Activated T-helper 1 cell treated with anti-CD3 and anti-CD28 coated beads, Interleukin-12 subunit alpha, Interleukin-12 subunit beta, Interleukin-2, Interleukin-4 antibody, amounts not matched to agents 30 ng/mL and 10 ng/mL and 1 ng/mL, durations not matched to agents 14 hours and 24 hours and 36 hours (primary cell): ENCODE data around the gene PHACTR1. TPM values are rescaled to one million over a fixed set of nuclear protein-coding genes. Genes with fewer than 3 reads are reported as not detected.

ENCODE experiments used
- DNase-seq: peaks from one replicate; pipeline ENCODE4 v3.0.0; 2021; ENCODE audit warnings: low spot score
- H3K27ac Mint-ChIP-seq: one replicate; pipeline ENCODE4 v1.8.0; 2021; ENCODE audit warnings: mild to moderate bottlenecking, mixed read lengths
- H3K27me3 Mint-ChIP-seq: one replicate; pipeline ENCODE4 v1.8.0; 2022; ENCODE audit warnings: mild to moderate bottlenecking, moderate library complexity, mixed read lengths; ENCODE audit not compliant: insufficient read depth
- H3K36me3 Mint-ChIP-seq: one replicate; pipeline ENCODE4 v1.8.0; 2021; ENCODE audit warnings: low read depth, mixed read lengths
- H3K4me1 Mint-ChIP-seq: one replicate; pipeline ENCODE4 v1.8.0; 2021; ENCODE audit warnings: low read depth, mixed read lengths
- H3K4me3 Mint-ChIP-seq: one replicate; pipeline ENCODE4 v1.8.0; 2021; ENCODE audit warnings: mild to moderate bottlenecking, moderate library complexity, mixed read lengths
- H3K9me3 Mint-ChIP-seq: one replicate; pipeline ENCODE4 v1.8.0; 2021; ENCODE audit warnings: mixed read lengths
- intact Hi-C: fragments of 100-400 bp; cut with micrococcal nuclease; formaldehyde crosslinking; loops from one replicate; pipeline ENCODE4 v1.15.1; 2024
- total RNA-seq: library from RNA; stranded (reverse); gene quantifications from 2 replicates; pipeline ENCODE4 v1.2.3, GENCODE V29; 2022

The PHACTR1 gene
- total RNA-seq, 1 donor from 2014 or later = 0.44 TPM

DNA sequence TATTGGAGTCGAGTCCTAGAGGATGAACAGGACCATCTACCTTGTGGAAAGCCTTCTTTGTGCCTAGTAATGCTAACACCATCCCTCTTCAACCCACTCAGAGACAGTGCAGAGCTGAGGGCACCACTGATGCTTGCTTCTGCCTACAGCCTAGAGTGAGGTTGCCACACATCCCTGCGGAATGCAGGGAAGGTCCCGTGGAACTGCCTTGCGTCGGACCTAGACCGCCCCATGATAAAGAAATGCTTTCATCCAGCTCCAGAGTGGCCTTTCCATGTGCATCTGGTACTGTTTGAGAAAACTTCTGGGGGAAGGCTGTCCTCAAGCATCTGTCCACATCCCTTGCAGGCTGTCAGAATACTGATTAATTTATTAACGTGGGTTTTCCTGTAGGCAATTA is 168.4 kb downstream of the PHACTR1 start:
- Mint-ChIP-seq H3K36me3 (no peaks in the 10 kb centered on the region), H3K27me3 (peaks cover 15% of the 10 kb centered on the region), H3K4me1 (no peaks in the 10 kb centered on the region), H3K9me3 (no peaks in the 10 kb centered on the region), H3K4me3 (no peak overlapping the region), H3K27ac (no peak overlapping the region)
- intact Hi-C loops = no loop called here
- no peak for DNase-seq

- no peak overlapping the region for H3K4me3 Mint-ChIP-seq
- H3K4me1 Mint-ChIP-seq = no peaks in the 10 kb centered on the region
- H3K36me3 Mint-ChIP-seq = no peaks in the 10 kb centered on the region
- no peak overlapping the region for H3K27ac Mint-ChIP-seq
- DNase-seq = no peak
- intact Hi-C loops = no loop called here
- peaks cover 18% of the 10 kb centered on the region for H3K27me3 Mint-ChIP-seq
- H3K9me3 Mint-ChIP-seq = peaks cover 6% of the 10 kb centered on the region
Observed at GRCh38 chr6:12886961-12887775, 170.6 kb downstream of the PHACTR1 start.

- DNase-seq = no peak
- intact Hi-C loops = no loop called here
- peaks cover 19% of the 10 kb centered on the region for H3K27me3 Mint-ChIP-seq
- no peaks in the 10 kb centered on the region for H3K4me1 Mint-ChIP-seq
- H3K4me3 Mint-ChIP-seq = no peak overlapping the region
- no peak overlapping the region for H3K27ac Mint-ChIP-seq
- peaks cover 6% of the 10 kb centered on the region for H3K9me3 Mint-ChIP-seq
- no peaks in the 10 kb centered on the region for H3K36me3 Mint-ChIP-seq
Observed at GRCh38 chr6:12890171-12890790, 173.7 kb downstream of the PHACTR1 start.

DNA sequence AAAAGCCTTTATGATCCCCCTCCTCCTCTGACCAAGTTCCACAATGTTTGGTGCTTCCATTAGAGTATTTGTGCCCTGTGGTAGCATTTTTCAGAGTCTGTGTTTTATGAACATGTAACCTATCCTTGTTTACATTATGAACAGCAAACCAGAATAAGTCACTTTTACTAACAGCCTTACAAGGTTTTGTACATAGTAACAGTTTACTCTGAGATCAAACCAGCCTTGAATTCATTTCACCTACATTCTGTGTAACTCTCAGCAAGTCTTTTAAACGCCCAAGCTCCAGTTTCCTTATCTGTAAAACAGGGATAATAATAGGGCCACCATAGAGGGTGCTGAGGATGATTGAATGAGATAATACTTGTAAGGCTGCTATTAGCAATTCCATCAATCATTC is 175.0 kb downstream of the PHACTR1 start:
- H3K27me3 Mint-ChIP-seq = peaks cover 19% of the 10 kb centered on the region
- peaks cover 6% of the 10 kb centered on the region for H3K9me3 Mint-ChIP-seq
- H3K4me3 Mint-ChIP-seq = no peak overlapping the region
- no peaks in the 10 kb centered on the region for H3K36me3 Mint-ChIP-seq
- H3K4me1 Mint-ChIP-seq = no peaks in the 10 kb centered on the region
- H3K27ac Mint-ChIP-seq = no peak overlapping the region
- DNase-seq = no peak
- intact Hi-C loops = no loop called here

- H3K36me3 Mint-ChIP-seq = no peaks in the 10 kb centered on the region
- no peak overlapping the region for H3K4me3 Mint-ChIP-seq
Observed at GRCh38 chr6:12892151-12892550, 175.6 kb downstream of the PHACTR1 start.

DNA sequence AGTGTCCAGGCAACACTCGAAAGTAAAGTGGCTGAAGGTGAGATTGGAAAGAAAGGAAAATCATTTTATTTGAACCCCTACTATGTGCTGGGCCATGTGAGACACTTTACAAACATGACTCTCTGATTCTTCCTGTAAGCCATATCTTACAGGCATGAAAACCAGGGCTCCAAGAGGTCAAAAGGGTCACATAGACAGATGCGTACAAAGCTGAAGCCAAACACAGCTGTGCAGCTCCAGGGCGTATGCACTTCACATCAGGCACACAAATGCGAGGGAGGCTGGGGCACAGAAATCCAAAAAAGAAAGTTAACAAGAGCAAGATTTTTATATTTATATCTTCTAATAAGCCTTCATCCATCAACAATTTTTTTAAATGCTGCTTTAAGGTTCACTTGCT is 176.5 kb downstream of the PHACTR1 start:
- H3K9me3 Mint-ChIP-seq = peaks cover 6% of the 10 kb centered on the region
- H3K27me3 Mint-ChIP-seq = peaks cover 16% of the 10 kb centered on the region
- no peak overlapping the region for H3K27ac Mint-ChIP-seq
- no peaks in the 10 kb centered on the region for H3K36me3 Mint-ChIP-seq
- no peaks in the 10 kb centered on the region for H3K4me1 Mint-ChIP-seq
- DNase-seq = no peak
- intact Hi-C loops = no loop called here
- no peak overlapping the region for H3K4me3 Mint-ChIP-seq

More at GRCh38 chr6:12892151-12892550, 175.6 kb downstream of the PHACTR1 start:
- H3K27ac Mint-ChIP-seq = no peak overlapping the region
- H3K4me1 Mint-ChIP-seq = no peaks in the 10 kb centered on the region
- H3K9me3 Mint-ChIP-seq = peaks cover 6% of the 10 kb centered on the region
- peaks cover 17% of the 10 kb centered on the region for H3K27me3 Mint-ChIP-seq
- intact Hi-C loops = no loop called here
- DNase-seq = no peak

DNA sequence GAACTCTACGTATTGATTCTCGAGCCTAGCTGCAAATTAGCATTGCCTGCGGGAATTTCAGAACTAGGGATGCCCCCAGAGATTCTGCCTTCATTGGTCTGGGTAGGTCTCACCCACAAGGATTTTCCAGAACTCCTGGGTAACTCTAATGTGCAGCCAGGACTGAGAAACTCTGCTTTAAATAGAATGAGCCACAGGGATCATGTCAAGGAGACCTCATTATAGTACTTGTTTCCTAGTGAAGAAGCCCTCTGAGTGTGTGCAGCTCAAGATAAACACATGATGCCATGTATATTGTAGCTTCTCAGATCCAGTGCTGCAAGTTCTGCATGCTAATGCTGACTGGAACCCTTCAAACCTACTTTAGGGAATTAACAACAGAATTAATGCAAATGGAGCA is 179.2 kb downstream of the PHACTR1 start:
- intact Hi-C loops = loop anchor here (2.0 kb wide), 1 partner anchor 1241 kb away; no protein-coding TSS in a partner anchor

GRCh38 chr6:12896208-12896733 is 179.7 kb downstream of the PHACTR1 start:
- Mint-ChIP-seq H3K27ac (no peak overlapping the region), H3K36me3 (no peaks in the 10 kb centered on the region), H3K4me1 (no peaks in the 10 kb centered on the region), H3K27me3 (peaks cover 12% of the 10 kb centered on the region), H3K4me3 (no peak overlapping the region), H3K9me3 (peaks cover 4% of the 10 kb centered on the region)
- intact Hi-C loops = no loop called here
- DNase-seq = no peak

More for the DNA sequence above, 179.2 kb downstream of the PHACTR1 start:
- Mint-ChIP-seq H3K4me1 (no peaks in the 10 kb centered on the region), H3K27me3 (peaks cover 15% of the 10 kb centered on the region), H3K9me3 (peaks cover 6% of the 10 kb centered on the region), H3K27ac (no peak overlapping the region), H3K36me3 (no peaks in the 10 kb centered on the region), H3K4me3 (no peak overlapping the region)
- no peak for DNase-seq

GRCh38 chr6:12898603-12899002 is 182.0 kb downstream of the PHACTR1 start:
- no peak overlapping the region for H3K4me3 Mint-ChIP-seq
- DNase-seq = no peak
- no peaks in the 10 kb centered on the region for H3K9me3 Mint-ChIP-seq
- intact Hi-C loops = no loop called here
- no peaks in the 10 kb centered on the region for H3K36me3 Mint-ChIP-seq
- H3K27me3 Mint-ChIP-seq = peaks cover 12% of the 10 kb centered on the region
- no peak overlapping the region for H3K27ac Mint-ChIP-seq
- no peaks in the 10 kb centered on the region for H3K4me1 Mint-ChIP-seq

GRCh38 chr6:12899046-12899833 is 182.7 kb downstream of the PHACTR1 start:
- intact Hi-C loops = no loop called here
- H3K36me3 Mint-ChIP-seq = no peaks in the 10 kb centered on the region

GRCh38 chr6:12903246-12903645 is 186.7 kb downstream of the PHACTR1 start:
- Mint-ChIP-seq H3K27me3 (peaks cover 13% of the 10 kb centered on the region), H3K9me3 (no peaks in the 10 kb centered on the region), H3K4me3 (no peak overlapping the region), H3K36me3 (no peaks in the 10 kb centered on the region), H3K27ac (no peak overlapping the region), H3K4me1 (no peaks in the 10 kb centered on the region)
- intact Hi-C loops = no loop called here
- DNase-seq = no peak

More at GRCh38 chr6:12899046-12899833, 182.7 kb downstream of the PHACTR1 start:
- no peak for DNase-seq
- Mint-ChIP-seq H3K27ac (no peak overlapping the region), H3K27me3 (peaks cover 9% of the 10 kb centered on the region), H3K9me3 (no peaks in the 10 kb centered on the region), H3K4me1 (no peaks in the 10 kb centered on the region), H3K4me3 (no peak overlapping the region)

GRCh38 chr6:12909833-12910232 is 193.3 kb downstream of the PHACTR1 start:
- intact Hi-C loops = loop anchor here (10.0 kb wide), 1 partner anchor 235 kb away; no protein-coding TSS in a partner anchor
- DNase-seq = no peak
- Mint-ChIP-seq H3K4me1 (no peaks in the 10 kb centered on the region), H3K36me3 (no peaks in the 10 kb centered on the region), H3K9me3 (no peaks in the 10 kb centered on the region), H3K27ac (no peak overlapping the region), H3K27me3 (peaks cover 4% of the 10 kb centered on the region), H3K4me3 (no peak overlapping the region)
